ENCODE results near the gene DCDC2C.

- TF ChIP-seq CTCF (conservative IDR thresholded peaks at IDR 0.05; ENCODE audit: low read depth in 2 of 2) = no peak
- no peak for TF ChIP-seq REST (IDR thresholded peaks at IDR 0.05; ENCODE audit: unreplicated experiment)
- TF ChIP-seq POLR2AphosphoS5 (IDR thresholded peaks at IDR 0.05; ENCODE audit: low read depth) = no peak
- TF ChIP-seq EZH2 (IDR thresholded peaks at IDR 0.05; ENCODE audit: low read depth, unreplicated experiment) = no peak
- TF ChIP-seq EZH2phosphoT487 (IDR thresholded peaks at IDR 0.05; ENCODE audit: unreplicated experiment) = no peak
- no peak for TF ChIP-seq CREB1 (CRISPR knock-in tag; IDR thresholded peaks at IDR 0.05; ENCODE audit: low read depth)
- TF ChIP-seq ETS1 (IDR thresholded peaks at IDR 0.05) = no peak
- TF ChIP-seq JUNB (IDR thresholded peaks at IDR 0.05; ENCODE audit: unreplicated experiment) = no peak
Measured at GRCh38 chr2:3678212-3678611, 25.2 kb upstream of the DCDC2C start.

All from GM23338 (cell line).